Activated CD4-positive, alpha-beta T cell treated with anti-CD3 and anti-CD28 coated beads for 48 hours (primary cell): Measurements from ENCODE around the gene HMGB1.
"Not testable (repeated sequence)": the region's sequence is repeated elsewhere in the genome, so short reads cannot be mapped to it uniquely, and the experiment has no call there.

Experiments
- DNase-seq: peaks from one replicate; pipeline ENCODE4 v3.0.0-alpha.2; 2020

Gene HMGB1

DNA sequence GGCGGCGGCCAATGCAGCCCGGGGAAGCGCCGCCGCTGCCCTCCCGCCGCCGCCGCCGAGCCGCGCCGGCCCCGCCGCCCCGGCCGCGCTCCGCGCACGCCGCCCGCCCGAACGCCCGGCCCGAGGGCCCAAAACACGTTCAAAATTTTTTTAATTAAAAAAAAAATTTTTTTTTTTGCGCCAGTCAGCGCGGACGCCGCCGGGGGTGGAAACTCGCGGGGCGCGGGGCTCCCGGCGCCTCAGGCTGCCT, 468 bp downstream of the HMGB1 start:
- DNase-seq, result no peak

DNA sequence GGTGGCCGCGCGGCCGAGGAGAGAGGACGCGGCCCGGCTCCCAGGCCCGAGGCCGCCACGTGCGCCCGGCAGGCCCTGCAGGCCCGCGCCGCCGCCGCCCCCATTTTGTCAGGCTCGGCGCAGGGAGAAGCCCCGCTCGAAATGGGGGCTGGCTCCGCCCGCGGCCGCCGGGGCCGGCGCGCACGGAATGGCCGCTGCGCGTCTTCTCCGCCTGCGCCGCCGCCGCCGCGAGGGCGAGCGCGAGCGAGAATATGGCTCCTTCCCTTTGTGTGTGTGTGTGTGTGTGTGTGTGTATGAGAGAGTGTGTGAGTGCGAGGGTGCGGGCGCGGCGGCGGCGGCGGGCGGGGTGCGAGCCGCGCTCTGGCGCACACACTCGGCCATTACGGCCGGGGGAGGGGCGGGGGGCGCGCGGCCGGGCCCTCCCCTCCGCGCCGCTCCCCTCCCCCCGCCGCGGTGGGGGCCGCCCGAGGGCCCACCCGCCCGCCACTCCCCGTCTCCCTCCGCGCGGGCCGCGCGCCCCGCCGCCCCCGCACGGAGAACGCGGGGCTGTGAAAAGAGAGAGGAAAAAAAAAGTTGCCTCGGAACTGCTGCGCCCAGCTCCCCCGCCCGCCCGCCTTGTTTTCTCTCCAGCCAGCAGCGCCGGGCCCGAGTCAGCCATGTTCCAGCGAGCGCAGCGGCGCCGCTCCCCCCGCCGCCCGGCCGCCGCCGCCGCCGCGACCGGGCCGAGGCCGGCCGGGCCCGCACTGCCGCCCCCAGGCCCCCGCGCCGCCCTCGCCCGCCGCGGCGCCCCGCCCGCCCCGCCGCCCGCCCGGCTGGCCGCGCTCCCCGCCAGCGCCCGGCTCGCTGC, 1.0 kb downstream of the HMGB1 start:
- peak; percentile 83 for DNase-seq

DNA sequence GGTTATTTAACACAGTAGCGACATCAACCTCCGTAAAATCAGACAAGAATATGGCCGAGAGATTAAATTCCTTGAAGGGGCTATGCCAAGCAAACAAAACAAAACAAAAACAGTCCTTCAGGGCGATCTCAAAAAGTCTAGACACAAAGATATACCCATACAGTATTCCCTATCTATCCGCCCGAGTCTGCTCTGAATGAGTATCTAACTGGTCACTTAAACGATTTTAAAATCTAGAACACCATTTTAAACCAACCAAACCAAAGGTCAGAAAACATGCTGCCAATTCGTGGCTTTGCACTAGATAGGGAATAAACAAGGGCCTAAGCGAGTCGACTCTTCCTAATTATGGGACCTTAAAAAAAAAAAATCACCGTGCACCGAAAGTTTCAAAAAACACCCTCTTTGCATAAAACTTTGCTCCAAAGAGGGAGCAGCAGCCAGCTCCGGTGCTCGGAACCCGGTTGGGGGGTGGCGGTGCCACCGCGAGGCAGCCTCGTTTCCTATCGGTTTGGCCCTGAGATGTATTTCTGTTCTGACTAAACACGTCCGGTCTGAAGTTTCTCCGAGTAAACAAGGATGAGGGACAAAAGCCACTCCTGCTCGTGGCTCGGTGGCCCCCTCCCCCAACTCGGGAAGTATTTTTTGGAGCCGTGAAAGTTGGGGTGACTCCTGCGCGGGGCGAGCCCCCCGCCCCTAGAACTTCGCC, 1.8 kb downstream of the HMGB1 start:
- DNase-seq, result peak; percentile 81

DNA sequence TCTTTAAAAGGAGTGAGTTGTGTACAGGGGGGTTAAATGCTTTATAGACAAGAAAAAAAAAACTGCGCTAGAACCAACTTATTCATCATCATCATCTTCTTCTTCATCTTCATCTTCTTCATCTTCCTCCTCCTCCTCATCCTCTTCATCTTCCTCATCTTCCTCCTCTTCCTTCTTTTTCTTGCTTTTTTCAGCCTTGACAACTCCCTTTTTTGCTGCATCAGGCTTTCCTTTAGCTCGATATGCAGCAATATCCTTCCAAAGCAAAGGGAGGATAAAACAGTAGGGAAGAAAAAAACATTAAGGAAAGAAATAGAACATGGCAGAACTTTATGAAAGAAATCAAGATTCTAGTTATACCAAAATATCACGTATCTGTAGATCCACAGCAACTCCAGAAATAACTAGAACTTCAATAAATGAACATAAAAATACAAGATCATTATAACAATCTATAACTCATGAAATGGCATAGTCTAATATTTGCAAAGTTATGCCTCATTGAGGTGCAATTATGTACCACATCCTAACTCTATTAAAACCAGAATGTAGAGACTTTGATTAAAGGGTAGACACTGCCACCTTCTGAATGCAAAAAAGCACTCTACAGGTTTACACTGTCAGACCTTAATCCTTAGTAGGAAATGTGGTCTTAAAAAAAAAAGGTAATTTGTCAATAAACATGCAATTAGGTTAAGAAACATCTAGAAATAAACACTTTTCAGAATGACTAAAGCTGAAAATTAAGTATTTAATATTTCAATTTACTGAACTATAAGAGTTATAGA, 4.3 kb downstream of the HMGB1 start:
- DNase-seq, result not testable (repeated sequence)

DNA sequence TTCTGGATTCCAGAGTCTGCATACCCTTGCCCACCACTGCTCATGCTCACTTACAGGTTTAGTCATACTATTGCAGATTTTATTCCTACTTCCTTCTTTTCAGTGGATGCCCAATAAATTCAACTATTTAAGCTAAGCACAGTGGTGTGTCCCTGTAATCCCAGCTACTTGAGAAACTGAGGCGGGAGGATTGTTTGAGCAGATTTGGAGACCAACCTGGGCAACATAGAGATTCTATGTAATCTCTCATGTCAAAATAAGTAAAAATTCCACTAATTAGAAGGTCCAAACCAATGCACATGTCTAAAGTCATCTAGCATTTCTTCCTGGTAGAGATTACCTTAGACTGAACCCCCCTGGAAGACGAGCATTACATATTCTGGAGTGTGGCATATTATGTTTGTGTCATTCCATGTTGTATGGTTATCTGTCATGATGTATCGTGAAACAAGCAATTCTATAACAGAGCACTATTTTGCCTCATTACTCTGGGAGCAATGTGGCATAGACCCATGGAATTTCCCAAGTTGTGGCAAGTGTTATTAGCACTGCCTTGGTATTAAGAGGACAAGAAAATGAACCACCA, 8.3 kb downstream of the HMGB1 start:
- DNase-seq, result no peak

DNA sequence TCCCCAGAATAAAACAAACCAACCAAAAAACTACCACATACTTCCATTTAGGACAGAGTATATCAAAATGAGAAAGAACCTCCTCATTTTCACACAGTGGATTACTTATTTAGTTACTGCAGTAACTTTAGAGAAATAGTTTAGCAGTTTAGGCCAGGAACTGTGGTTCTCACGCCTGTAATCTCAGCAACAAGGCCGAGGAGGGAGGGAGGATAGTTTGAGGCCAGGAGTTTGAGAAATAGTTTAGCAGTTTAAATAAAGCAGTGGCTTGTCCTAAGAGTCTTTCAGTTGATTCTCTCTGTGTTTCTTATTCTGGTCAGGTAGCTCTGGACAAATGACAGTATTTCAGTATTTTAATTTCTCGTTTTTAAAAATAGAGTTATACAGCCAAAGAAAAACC, 9.4 kb downstream of the HMGB1 start:
- no peak for DNase-seq

DNA sequence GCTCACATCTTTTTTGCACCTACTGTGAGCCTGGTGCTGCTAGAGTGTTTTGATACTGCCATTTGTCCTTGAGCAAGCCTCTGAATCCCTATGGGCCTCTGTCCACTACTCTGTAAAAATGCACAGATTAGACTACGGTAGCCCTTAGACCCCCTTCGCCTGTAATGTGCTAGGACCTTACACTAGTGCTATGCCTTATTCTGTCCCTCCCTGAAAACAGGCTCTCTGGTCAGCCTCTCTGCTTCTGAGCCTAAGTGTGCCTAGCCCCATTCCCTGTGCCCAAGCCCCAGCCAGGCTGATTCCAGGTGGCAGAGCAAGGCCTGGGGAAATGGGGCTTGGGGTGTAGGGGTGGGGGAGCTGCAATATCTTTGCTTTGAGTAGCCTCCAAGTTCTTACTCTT, 10.7 kb downstream of the HMGB1 start:
- no peak for DNase-seq

DNA sequence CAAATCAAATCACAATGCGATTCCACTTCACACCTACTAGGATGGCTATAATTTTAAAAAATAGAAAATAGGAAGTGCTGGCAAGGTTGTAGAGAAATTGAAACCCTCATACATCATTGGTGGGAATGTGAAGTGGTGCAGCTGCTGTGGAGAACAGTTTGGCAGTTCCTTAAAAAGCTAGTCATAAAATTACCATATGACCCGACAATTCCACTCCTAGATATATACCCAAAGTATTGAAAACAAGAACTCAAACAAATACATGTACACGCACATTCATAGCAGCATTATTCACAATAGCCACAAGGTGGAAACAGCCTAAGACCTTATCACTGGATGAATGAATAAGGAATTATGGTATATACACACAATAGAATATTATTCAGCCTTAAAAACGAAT, 12.0 kb downstream of the HMGB1 start:
- DNase-seq, result no peak

DNA sequence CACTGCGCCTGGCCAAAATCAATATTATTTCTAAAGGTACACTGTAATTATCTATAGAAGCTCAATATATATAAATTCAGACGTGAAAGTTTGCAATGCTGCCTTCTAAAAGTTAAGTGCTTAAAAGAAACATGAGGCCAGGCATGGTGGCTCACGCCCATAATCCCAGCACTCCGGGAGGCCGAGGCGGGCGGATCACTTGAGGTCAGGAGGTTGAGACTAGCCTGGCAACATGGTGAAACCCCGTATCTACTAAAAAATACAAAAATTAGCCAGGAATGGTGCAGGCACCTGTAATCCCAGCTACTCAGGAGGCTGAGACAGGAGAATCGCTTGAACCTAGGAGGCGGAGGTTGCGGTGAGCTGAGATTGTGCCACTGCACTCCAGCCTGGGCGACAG, 14.3 kb downstream of the HMGB1 start:
- DNase-seq, result not testable (repeated sequence)

DNA sequence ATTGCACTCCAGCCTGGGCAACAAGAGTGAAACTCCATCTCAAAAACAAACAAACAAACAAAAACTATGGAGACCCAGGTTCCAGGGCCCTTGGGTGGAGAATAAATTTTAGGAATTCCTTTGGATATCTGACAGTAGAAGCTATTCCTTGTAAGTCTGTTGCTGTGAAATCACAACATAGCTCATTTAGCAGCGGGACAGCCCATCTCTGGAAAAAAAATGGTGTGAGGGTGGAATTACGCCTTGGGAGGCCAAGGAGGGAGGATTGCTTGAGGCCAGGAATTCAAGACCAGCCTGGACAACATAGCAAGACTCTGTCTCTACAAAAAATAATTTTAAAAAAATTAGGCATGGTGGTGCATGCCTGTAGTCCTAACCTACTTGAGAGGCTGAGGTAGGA, 15.7 kb downstream of the HMGB1 start:
- no peak for DNase-seq

DNA sequence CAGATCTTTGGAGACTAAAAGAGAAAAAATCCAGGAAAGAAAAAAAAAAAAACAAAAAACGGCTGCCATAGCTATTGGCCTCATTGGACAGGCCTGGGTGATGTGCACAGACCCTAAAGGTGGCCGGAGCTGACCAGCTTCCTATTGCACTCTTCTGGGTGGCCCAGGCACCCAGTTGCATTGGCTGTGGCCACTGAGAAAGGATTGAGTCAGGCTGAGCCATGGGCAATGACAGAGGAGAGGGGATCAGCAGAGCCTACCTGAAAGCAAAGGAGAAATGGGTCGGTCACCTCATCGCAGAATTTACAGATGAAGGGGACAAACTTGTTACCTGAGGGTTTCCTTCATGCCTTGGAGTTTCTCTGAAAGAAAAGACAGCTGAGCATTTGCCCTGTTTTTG, 17.3 kb downstream of the HMGB1 start:
- no peak for DNase-seq

DNA sequence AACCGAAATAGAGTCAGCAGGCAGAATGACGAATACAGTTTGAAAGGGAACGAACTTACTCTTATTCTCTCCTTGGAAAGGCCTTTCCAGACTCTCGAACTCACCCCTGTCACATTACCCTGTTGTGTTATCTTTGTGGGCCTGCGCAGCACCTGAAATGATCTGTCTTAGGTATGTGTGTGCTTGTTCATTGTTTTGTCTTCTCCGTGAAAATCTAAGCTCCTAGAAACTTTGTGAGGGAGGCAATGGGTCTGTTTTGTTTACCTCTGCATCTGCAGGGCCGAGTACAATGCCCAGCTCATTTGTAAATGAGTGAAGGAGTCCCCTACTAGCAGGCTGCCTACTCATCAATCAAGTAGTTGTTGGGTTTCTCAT, 19.6 kb downstream of the HMGB1 start:
- DNase-seq, result no peak

DNA sequence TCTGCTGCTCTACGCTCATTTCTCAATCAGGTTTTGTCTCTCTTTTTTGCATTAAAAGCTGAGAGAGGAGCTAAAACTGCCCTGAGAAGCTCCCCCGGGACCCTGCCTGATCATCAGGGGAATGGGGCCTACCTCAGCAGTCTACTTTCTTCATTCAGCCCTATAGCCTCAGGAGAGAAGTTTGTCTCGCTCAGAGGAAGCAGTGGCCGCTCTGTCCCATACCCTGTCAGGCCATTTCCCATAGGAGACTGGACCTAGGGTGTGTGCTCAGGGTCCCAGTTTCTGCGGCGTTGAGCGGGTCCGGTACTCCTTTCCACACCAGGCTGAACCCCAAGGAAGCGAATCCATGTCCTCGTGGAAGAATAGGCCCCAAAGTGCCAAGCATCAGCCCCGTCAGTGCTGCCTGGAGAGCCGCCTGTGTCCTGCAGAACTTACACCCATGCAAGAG, 21.8 kb downstream of the HMGB1 start:
- DNase-seq, result no peak

DNA sequence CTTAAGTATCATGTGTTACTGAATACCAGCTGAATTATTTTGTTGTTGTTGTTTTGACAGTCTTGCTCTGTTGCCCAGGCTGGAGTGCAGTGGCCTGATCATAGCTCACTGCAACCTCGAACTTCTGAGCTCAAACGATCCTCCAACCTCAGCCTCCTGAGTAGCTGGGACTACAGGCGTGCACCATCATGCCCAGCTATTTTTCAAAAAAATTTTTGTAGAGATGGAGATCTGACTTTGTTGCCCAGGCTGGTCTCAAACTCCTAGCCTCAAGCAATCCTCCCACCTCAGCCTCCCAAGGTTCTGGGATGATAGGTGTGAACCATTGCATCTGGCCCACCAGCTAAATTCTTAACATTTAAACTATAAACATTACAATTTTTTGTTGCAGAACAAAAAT, 22.2 kb downstream of the HMGB1 start:
- not testable (repeated sequence) for DNase-seq

DNA sequence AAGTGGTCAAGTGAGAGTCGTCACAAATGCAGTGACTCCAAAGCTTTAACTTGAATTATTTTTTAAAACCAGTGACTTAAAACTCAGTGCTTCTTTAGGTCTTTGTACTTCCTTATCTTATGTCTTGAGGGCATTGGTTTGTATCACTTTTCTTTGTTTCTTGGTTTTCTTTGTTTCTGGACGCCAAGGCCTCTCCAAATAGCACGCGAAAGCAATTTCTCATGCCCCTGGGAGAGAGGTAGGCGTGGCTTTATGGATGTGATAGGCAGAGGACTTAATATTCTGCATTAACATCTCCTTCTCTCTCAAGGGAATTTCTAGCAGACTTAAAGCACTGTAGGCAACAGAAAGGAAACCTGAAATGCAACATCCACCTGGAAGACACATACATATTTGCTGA, 22.8 kb downstream of the HMGB1 start:
- no peak for DNase-seq

DNA sequence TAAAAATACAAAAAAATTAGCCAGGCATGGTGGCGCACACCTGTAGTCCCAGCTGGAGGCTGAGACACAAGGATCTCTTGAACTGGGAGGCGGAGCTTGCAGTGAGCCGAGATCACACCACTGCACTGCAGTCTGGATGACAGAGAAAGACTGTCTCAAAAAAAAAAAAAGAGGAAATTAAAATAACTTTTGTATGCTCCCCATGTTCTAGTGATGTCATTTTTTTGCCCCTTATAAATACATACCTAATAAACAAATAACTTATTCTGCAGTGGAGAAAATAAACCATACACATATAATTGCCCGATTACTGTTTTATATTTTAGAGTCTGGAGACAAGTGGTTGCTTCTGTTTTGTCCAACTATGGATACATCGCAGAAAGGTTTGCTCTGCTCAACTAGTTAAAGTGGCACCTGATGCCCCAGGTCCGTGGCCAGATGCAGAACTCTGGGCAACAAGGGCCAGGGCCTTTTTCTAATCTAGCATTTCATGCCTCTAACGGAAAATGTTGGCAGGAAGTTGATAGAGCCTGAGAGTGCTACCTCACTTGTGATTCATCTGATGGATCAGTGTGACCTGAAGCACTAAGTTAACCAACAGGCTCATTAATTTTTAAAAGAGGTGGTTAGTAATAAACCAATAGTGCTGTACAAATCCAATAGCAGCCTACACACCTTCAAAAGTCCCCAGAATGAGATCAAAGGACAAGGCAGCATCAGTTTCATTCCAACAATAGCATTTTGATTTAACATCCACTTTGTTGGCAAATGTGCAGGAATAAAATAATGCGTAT, 24.6 kb downstream of the HMGB1 start:
- DNase-seq, result no peak

DNA sequence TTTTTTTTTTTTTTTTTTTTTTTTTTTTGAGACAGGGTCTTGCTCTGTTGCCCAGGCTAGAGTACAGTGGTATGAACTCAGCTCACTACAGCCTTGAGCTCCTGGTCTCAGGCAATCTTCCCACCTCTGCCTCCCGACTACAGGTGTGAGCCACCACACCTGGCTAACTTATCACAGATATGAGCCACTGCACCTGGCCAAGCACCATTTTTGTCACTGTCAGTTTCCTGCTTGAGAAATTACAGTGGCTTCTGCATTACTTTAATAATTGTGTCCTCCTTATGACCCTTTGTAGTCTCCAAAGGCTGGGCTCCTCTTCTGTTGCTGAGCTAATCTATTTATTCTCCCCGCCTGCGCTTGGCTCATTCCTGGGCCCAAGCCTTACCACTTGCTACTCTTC, 27.4 kb downstream of the HMGB1 start:
- no peak for DNase-seq

DNA sequence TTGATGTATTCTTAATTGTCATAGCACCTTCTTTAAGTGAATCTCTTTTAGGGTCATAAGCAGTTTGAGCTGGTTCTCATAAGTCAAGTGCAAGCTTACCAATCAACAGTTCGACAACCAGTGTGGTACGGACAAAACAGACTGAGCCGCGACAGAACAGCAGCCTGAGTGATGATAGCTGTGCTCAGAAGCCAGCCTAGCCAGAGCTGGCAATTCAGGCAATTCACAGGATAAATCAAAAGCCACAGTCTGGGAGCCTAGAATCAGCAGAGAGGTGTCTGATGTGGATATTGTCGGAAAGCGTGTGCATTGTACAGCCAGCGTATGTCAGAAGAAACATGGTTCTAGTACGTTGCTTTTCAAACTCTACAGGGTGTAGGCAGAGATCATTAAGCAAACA, 28.6 kb downstream of the HMGB1 start:
- DNase-seq, result no peak

DNA sequence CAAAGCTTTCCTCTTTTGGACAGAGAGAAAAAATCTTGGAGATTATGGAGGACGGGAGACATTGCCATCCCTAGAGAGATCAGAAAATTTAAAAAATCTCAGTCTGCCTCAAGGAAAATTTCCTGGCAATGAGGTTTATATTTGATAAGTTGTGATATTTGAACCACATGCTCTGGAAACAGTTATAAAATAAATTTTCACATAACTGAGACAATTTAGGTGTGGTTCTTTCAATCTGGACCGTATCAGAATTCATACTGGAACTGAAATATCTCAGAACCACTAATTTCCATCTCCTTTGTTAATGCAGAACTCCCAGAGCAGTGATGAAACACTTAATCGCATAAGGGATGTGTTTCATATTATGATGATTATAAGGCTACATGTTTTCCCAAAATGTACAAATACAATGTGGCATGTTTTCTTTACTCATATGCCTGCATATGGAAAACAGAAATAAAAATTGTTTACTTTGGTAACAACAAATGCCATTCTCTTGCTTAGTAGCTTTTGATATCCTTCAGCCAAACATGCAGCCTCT, 29.8 kb downstream of the HMGB1 start:
- DNase-seq, result no peak

DNA sequence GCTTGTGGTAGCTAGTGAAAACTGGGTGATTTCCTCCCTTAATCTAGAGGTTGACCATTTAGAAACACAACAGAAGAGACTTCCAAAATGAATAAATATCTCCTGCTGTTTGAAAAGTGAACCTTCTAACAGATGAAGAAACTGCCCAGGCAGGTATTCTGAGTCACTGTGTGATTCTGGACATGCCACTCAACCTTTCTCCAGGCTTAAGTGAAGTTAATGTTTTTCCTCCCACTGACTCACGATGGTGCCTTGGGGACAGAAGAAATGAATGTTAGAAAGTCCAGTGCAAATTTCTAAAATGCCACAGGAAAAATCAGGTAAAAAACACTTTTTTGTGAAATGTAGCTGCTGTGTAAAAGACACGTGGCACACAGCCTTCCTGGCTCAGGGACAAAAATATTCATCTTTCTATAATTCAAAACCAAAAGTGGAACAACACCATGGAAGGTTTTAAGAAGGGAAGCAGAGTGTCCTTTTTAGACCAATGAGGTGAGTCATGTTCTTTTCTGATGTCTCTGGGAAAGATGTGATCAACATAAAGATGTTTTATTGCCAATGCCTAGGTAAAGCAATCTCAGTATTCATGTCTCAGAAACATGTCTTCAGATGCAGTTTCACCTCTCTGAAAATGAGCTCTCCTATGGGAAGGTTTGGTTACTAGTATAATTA, 34.3 kb downstream of the HMGB1 start:
- DNase-seq, result no peak

DNA sequence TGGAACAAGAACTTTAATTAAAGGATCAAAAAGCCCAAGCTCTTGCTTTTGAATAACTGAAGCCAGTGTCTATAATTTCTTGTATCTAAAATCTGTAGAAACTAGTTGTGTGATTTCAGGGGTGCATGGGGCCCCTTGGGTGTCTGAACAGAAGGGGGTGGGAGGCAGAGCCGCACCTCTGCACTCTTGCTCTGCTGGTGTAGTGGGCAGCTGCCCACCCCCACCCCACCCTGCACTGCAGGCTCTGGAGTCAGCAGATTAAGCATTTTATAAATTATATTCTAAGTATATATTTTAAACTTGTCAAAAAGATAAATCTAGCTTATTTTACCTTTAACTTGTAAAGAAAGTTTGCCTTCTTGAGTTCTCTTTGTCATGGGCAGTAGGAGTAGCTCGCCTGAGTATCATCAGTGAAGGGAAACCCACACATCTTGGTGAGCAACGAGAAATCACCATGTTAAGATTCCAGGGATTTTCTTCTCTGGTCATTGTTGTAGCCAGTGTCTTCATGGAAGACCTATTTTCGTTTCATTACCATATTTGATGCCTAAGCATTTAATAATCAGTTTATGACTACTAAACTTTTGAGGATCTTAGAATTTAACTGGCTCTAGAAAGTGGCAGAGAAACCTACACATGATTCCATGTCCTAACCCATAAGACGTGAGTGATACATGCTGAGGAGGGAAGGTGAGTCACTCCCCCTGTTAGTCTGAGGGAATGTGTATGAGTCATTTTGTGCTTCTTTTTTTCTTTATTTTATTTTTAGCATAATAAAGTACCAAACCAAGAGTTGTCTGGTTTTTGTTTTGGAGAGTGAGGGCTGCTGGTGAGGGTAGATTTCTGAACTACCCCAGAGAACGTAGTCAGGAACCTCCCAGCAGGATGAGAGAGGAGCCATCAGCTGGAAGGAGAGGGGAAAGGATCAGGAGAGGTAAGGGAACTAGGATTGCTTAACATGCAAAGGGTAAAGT, 35.7 kb downstream of the HMGB1 start:
- DNase-seq, result peak; percentile 50
